Measurements from ENCODE around the gene PI4KA. TPM values are rescaled to one million over a fixed set of nuclear protein-coding genes. Genes with fewer than 3 reads are reported as not detected.

PI4KA gene
- total and polyA plus RNA-seq, 4 donors: 35.4 to 107 (median 50.3) TPM

DNA sequence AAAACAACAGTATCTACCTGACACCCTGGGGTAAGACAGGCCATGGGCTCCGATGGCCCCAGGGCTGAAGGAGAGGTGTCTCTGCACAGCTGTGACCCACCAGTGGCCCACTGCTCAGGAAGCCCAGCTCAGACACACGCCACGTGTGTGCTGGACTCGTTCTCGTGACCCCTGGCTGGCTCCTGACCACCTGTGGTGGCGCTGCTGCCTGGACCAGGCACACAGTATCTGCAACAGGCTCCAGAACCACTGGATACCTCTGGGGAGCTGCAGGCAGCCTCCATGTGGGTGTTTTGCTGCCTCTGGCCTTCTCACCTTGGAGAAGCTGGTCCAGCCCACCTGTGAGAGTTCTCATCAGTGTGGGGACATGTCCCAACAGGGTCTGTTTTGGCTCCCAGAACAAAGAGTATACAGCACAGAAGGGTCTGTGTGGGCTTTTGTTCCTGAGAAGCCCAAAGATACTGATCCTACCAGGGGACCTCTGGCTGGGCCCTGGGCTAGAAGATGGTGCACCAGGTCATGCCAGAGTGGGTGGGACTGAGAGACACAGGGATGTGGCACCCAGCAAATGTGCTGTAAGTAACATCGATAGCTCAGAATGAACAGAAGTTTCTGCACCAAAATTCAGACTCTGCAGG lies 106.4 kb downstream of the PI4KA start:
- TF ChIP-seq, protein P1, sequence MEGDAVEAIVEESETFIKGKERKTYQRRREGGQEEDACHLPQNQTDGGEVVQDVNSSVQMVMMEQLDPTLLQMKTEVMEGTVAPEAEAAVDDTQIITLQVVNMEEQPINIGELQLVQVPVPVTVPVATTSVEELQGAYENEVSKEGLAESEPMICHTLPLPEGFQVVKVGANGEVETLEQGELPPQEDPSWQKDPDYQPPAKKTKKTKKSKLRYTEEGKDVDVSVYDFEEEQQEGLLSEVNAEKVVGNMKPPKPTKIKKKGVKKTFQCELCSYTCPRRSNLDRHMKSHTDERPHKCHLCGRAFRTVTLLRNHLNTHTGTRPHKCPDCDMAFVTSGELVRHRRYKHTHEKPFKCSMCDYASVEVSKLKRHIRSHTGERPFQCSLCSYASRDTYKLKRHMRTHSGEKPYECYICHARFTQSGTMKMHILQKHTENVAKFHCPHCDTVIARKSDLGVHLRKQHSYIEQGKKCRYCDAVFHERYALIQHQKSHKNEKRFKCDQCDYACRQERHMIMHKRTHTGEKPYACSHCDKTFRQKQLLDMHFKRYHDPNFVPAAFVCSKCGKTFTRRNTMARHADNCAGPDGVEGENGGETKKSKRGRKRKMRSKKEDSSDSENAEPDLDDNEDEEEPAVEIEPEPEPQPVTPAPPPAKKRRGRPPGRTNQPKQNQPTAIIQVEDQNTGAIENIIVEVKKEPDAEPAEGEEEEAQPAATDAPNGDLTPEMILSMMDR (IDR thresholded peaks at IDR 0.05; ENCODE audit: control extremely low read depth, extremely low read depth): no peak
- Histone ChIP-seq H3K36me3 (ENCODE audit: control insufficient read depth in 4 of 4, insufficient read depth in 4 of 4, low read length in 4 of 4) (peaks cover 3 to 28% (median 4%) of the 10 kb centered on the region in 4 donors), H3K4me1 (ENCODE audit: control insufficient read depth in 5 of 5, insufficient read depth in 5 of 5, low read length in 5 of 5) (peaks cover 0 to 30% (median 14%) of the 10 kb centered on the region in 5 donors), H3K27me3 (ENCODE audit: control insufficient read depth in 3 of 3, insufficient read depth in 3 of 3, low read length in 2 of 3) (no peaks in the 10 kb centered on the region), H3K9me3 (ENCODE audit: control insufficient read depth in 4 of 4, insufficient read depth in 3 of 4, low read length in 3 of 4) (no peaks in the 10 kb centered on the region), H3K9ac (ENCODE audit: insufficient read depth in 1 of 2, low read length in 2 of 2) (no peak overlapping the region), H3K4me3 (no peak overlapping the region), H3K27ac (ENCODE audit: low read depth in 1 of 2, low read length in 1 of 2) (no peak overlapping the region)
- 96 to 97% methylated on average over 7 of the region's 7 CpGs for WGBS, 2 donors
- ATAC-seq (ENCODE audit: insufficient read depth, low FRiP score) (no peak), DNase-seq (no peak)

DNA sequence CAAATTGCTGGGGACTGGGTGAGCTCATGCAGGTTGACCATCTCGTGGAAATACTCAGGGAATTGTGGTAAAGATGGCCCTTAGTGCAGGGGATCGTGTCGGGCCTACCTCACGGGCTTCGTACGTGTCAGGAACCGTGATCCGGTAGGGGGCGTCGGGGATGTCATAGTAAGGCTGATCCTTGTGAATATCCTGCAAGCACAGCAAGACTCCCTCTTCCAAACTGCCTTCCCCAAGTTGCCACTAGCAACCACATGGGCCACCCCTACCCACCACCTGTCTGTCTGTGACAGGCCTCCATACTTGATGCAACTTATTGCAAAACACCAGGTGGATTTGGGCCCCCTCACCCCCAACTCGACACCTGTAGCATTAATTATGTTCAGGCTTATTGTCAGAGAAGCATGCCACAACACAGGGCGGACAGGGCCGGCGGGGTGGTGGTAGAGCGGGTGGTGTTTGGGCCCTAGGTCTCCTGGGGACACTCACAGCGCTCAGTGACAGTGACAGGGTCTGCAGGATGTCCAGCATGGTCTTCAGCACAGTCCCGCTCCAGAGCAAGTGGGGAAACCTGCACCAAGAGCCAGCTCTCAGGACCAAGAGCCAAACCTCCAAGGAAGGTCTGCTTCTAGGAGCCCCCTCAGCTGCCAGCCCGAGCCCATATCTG lies 107.3 kb downstream of the PI4KA start:
- no peak for DNase-seq
- H3K27ac ChIP-seq (ENCODE audit: low read depth in 1 of 2, low read length in 1 of 2): no peak overlapping the region
- H3K4me1 ChIP-seq (ENCODE audit: control insufficient read depth in 5 of 5, insufficient read depth in 5 of 5, low read length in 5 of 5): peaks cover 0 to 30% (median 14%) of the 10 kb centered on the region in 5 donors
- H3K4me3 ChIP-seq: no peak overlapping the region
- no peaks in the 10 kb centered on the region for H3K9me3 ChIP-seq (ENCODE audit: control insufficient read depth in 4 of 4, insufficient read depth in 3 of 4, low read length in 3 of 4)
- WGBS, 2 donors: 93 to 94% methylated on average over 18 of the region's 18 CpGs
- no peaks in the 10 kb centered on the region for H3K27me3 ChIP-seq (ENCODE audit: control insufficient read depth in 3 of 3, insufficient read depth in 3 of 3, low read length in 2 of 3)
- TF ChIP-seq, protein P1 (IDR thresholded peaks at IDR 0.05; ENCODE audit: control extremely low read depth, extremely low read depth): no peak
- H3K36me3 ChIP-seq (ENCODE audit: control insufficient read depth in 4 of 4, insufficient read depth in 4 of 4, low read length in 4 of 4): peaks cover 3 to 33% (median 4%) of the 10 kb centered on the region in 4 donors
- no peak overlapping the region for H3K9ac ChIP-seq (ENCODE audit: insufficient read depth in 1 of 2, low read length in 2 of 2)
- ATAC-seq (ENCODE audit: insufficient read depth, low FRiP score): no peak

DNA sequence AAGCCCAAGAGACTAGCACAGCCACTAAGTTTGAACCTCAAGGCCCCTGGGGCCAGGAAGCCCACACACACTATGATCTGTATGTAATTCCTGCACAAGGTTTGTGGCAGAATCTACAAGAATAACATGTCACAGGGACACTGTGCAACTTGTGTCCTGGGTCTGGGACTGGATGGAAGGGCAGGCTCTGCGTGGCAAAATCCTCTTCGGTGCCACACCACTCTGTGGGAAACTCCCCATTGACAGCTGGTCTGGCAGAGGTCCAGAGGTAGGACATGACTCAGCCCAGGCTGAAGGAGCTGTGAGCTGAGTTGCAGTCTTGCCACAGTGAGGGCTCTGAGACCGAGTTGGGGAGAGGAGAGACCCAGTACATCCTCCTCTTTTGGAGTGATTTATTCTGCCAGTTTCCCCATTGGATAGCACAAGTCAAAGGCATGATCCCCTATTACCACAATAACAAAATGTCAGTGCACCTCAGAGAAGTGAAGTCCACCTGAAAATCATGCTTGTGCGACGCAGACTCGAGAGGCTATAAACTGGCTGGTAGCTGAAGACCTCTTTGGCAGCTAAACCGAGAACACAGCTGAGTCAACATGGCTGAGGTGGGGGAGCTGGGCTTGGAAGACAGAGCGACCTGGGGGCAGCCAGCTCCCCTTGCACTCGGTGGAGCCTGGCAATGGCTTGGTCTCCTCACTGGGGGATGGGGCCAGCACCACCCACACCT lies 108.0 kb downstream of the PI4KA start:
- ATAC-seq (ENCODE audit: insufficient read depth, low FRiP score) (peak; percentile 76), DNase-seq (peak in 2 of 3 donors; percentile 32 to 54)
- TF ChIP-seq, protein P1 (IDR thresholded peaks at IDR 0.05; ENCODE audit: control extremely low read depth, extremely low read depth): no peak
- Histone ChIP-seq H3K4me1 (ENCODE audit: control insufficient read depth in 5 of 5, insufficient read depth in 5 of 5, low read length in 5 of 5) (peaks cover 0 to 30% (median 14%) of the 10 kb centered on the region in 5 donors), H3K9ac (ENCODE audit: insufficient read depth in 1 of 2, low read length in 2 of 2) (no peak overlapping the region), H3K9me3 (ENCODE audit: control insufficient read depth in 4 of 4, insufficient read depth in 3 of 4, low read length in 3 of 4) (no peaks in the 10 kb centered on the region), H3K4me3 (no peak overlapping the region), H3K36me3 (ENCODE audit: control insufficient read depth in 4 of 4, insufficient read depth in 4 of 4, low read length in 4 of 4) (peaks cover 3 to 33% (median 4%) of the 10 kb centered on the region in 4 donors), H3K27ac (ENCODE audit: low read depth in 1 of 2, low read length in 1 of 2) (no peak overlapping the region), H3K27me3 (ENCODE audit: control insufficient read depth in 3 of 3, insufficient read depth in 3 of 3, low read length in 2 of 3) (no peaks in the 10 kb centered on the region)
- WGBS, 2 donors: 46 to 64% methylated on average over 9 of the region's 9 CpGs

All from lung (tissue), 12 donors.